ENCODE results near the gene CNDP1.
"Not testable (repeated sequence)": the region's sequence is repeated elsewhere in the genome, so short reads cannot be mapped to it uniquely, and the experiment has no call there.

The CNDP1 gene

DNA sequence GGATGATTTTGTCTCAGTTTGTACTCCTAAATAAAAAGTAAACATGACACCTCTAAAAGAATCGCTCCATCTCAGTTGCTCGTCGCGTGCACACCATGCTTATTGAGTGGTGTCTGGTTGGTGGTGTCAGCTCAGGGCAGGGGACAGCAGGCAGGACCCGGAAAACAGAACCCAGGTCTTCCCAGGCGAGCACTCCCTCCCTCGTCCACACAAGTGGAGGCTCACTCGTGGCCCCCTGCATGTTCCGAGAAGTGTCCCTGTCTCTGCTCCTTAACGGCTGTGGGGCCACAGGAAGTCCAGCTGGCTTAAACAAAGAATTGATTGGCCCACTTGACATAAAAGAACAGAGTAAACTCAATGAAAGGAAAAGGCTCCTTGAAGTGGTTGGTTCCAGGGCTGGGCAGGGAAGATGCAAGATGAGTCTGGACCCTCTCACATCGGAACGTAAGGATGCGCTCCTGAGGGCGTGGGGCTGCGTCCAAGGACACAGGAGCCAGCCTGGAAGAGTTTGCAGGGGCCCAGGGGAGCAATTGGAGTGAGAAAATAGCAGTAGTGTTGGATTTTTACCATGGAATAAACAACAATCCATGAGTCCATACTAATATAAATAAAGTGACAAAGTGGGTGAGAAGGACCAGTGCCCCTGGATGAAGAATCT, 13.1 kb upstream of the CNDP1 start:
- no peak for DNase-seq (ENCODE audit: low spot score)

GRCh38 chr18:74522635-74523548, 11.4 kb upstream of the CNDP1 start:
- DNase-seq (ENCODE audit: low spot score): no peak

GRCh38 chr18:74524097-74524496, 10.2 kb upstream of the CNDP1 start:
- DNase-seq (ENCODE audit: low spot score): no peak

DNA sequence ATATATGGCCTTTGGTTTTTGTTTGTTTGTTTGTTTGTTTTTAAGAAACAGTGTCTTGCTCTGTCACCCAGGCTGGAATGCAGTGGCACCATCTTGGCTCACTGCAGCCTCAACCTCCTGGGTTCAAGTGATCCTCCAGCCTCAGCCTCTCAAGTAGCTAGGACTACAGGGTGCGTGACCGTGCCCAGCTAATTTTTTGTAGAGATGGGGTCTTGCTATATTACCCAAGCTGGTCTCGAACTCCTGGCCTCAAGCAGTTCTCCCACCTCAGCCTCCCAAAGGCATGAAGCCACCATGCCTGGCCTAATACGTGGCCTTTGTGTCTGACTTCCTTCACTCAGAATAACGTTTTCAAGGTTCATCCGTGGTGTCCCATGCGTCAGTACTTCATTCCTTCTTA, 9.4 kb upstream of the CNDP1 start:
- DNase-seq (ENCODE audit: low spot score): not testable (repeated sequence)

- no peak for DNase-seq (ENCODE audit: low spot score)
These were observed 8.6 kb upstream of the CNDP1 start for GRCh38 chr18:74525741-74526140.

DNA sequence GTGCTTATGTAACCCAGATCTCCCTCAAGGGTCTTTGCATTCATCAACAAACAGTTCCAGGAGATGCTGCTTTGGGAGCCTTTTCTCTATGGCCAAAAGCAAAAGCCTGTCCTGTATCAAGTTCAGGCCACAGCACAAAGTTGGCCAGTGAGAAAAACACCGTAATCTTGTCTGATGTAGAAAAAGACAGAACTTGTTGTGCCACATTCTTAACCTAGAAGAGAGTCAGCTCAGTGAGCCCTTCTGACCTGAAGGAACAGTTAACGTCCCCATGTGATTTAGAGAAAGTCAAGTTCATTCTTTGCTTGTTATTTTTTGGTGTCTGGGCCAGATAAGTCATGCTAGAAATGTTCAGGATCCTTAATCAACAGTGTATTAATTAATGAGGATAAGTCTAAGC, 7.8 kb upstream of the CNDP1 start:
- DNase-seq (ENCODE audit: low spot score): no peak

DNA sequence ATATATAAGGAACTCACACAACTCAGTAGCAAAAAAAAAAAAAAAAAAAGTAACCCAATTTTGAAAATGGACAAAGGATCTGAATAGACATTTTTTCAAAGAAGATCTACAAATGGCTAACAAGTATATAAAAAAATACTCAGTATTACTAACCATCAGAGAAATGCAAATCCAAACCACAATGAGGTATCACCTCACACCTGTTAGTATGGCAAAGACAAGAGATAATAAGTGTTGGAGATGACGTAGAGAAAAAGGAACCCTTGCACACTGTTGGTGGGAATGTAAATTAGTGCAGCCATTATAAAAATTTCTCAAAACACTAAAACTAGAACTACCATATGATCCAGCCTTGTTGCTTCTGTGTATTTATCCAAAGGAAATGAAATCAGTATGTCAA, 5.8 kb upstream of the CNDP1 start:
- no peak for DNase-seq (ENCODE audit: low spot score)

GRCh38 chr18:74528913-74529312, 5.4 kb upstream of the CNDP1 start:
- DNase-seq (ENCODE audit: low spot score): no peak

DNA sequence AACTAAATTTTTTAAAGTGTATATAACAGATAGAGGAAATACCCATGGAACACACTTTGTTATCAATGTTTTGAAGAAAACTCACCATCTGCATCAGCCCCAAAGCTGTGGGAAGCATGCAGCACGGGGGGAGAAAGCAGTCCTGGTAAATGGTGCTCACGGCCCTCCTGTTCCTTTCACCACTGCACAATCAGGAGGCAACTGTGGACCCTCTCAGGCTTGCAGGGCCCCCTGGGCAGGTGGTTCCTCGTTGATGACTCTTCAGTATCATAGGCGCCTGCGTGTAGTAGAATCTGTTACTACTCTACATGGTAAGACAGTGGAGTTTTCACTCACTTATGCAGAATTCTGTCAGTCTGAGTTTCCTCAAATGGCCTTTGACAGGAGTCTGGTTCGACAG, 4.9 kb upstream of the CNDP1 start:
- DNase-seq (ENCODE audit: low spot score): no peak

DNA sequence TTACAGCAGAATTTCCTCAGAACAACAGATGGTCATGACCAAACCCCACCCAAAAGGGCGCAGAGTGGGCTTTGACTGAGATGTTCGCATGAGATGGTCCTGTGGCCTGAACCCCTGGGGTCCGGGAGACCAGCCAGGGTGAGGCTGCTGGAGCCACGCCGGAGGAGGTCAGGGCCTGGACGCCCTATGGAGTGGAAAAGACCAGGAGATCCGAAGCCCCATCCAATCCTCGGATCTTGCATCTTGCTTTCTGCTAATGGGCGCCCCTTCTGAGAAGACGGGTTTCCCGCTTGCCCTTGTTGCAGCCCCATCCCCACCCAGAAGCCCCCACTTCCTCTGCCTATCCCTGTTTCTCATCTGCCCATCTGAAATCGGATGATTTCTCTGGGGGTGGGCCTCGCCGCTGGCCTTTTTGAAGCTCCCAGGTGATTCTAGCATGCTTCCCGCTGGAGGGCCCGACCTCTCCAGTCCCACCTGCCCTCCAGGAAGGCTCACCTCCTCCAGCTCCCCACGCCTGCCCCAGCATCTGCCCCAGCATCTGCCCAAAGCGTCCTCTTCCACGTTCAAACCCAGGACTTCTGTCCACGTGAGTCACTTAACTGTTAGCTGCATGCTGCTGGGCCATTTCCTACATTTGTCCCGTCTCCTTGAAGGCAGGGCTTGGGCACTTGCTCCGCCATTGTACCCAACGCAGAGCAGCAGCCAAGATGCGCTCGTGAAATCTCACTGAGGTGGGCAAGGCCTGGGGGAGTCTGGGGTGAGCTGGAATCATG, 4.3 kb upstream of the CNDP1 start:
- no peak for DNase-seq (ENCODE audit: low spot score)

- DNase-seq (ENCODE audit: low spot score): no peak
These were observed 3.8 kb upstream of the CNDP1 start for GRCh38 chr18:74530584-74530862.

DNA sequence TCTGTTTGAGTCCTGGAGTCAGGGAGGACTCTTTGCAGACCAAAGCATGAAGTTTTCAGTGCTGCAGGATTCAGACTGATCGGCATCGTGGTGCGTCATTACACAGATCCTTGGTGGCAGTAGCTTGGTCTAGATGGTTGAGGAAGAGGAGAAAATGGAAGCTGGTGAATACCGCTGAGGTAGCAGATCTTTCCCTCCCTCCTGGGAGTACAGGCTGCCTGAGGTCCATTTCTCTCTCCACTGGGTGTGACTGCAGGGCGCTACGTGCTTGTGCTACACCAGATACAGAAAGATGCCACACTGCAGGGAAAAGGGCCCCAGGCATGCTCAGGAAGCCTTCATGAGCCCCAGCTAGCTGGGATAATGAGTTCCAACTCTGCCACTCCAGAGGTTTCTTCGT, 3.3 kb upstream of the CNDP1 start:
- DNase-seq (ENCODE audit: low spot score): no peak

DNA sequence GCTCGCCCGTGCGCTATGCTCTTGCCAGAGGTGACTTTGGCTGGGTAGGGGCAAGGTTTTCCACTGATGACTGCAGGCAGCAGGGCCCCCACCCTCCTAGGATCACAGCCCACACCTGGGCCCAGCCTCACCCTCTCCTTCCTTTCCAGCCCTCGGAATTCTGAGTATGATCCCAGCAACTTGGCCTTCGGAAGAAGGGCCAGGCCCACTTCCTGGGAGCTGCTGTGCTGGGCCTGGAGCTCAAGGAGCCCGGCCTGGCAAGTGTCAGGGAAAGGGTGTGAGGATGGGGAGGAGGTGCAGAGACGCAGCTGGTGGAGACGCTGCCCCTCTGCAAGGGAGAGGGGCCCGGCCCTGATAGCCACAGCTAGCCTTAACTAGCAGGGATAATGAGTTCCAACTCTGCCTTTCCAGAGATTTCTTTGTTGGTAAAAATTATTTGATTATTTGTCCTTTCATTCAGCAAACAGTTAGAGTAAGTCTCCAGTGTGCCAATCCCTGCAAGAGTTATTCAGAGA, 1.7 kb upstream of the CNDP1 start:
- no peak for DNase-seq (ENCODE audit: low spot score)

GRCh38 chr18:74533666-74534065, 634 bp upstream of the CNDP1 start:
- DNase-seq (ENCODE audit: low spot score): no peak

- DNase-seq (ENCODE audit: low spot score): no peak
These were observed 815 bp downstream of the CNDP1 start for GRCh38 chr18:74534981-74535649.

GRCh38 chr18:74539289-74539688, 5.0 kb downstream of the CNDP1 start:
- no peak for DNase-seq (ENCODE audit: low spot score)

DNA sequence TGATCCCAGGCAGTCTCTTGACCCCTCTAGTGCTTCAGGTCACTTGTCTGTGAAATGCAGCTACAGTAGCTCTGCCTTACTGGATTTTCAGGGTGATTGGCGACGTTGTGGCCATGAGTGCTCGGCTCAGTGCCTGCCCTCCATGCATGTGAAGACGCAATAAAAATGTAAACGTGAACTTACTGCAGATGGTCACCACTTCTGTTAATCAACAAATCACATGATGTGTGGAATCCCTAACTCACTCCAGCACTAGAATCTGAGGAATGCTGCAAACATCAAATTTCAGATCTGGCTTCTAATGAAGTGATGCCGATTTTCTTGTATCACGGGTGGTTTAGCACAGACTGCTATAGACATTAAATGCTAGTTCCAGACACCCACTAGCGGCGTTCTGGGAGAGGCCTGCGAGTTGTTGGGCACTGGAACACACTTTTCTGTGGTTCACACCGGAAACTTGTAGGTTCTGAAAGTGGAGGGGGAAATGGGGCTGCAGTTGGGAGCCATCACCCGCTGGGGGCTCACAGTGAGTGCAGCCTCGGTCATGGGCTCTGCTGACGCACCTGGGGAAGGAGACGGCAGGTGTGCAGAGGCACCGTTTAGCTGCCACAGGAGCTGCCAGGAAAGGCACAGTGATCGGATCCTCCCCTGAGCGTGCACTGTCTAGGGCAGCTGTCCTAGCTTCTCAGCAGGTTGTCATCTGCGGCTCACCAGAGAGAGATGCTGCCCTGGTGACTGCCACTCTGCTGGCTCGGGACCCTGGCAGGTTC, 6.5 kb downstream of the CNDP1 start:
- no peak for DNase-seq (ENCODE audit: low spot score)

DNA sequence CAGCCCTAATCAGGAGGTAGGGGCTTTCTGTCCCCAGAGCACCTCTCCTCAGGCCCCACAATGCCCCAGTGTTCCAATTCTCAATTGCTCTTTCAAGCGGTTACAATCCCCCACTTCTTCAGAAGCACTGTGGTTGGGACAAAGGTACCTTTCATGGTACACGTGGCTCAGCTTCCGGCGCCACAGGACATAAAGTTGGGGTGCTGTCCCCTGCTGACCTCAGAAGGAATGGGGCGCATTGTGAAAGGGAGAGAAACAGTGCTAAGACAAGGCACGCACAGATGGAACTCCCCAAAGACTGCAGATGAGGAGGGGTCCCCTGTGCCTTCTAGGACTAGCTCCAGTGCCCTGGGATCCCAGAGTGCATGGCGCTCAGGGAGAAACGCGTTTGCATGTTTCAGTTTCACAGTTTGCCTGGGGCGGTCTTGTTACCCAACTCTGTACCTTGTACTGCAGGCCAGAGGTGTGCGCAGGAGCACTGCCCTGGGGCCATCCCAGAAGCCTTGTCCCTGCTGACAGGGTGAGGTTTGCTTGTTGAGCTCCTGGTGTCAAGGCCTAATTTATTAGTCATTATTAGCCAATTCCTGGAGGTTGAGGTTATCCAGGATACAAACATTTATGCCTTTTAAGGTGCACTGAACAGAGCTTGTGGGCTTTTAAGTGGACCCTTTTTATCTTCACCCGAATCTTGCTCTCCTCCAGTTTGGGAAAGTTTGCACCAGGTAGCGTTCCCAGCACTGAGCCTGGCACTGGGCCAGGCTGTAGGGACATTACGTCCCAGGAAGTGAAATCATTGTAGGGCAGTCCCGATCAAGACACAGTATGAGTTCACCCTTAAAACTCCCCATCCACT, 7.6 kb downstream of the CNDP1 start:
- no peak for DNase-seq (ENCODE audit: low spot score)

DNA sequence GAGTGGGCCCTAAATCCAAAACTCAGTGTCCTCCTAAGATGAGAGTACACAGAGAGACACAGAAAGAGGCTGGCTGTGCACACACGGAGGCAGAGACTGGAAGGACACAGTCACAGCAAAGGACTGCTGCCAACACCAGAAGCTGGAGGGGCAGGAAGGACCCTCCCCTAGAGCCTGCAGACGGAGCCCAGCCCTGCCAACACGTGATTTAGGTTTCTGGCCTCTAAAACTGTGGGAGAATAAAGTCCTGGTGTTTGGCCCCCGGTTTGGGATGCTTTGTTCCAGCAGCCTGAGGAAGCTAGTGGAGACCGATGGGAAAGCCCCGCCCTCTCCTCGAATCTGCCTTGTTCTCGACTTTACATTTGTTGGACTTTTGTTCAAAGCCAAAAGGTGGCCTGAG, 10.6 kb downstream of the CNDP1 start:
- no peak for DNase-seq (ENCODE audit: low spot score)

DNA sequence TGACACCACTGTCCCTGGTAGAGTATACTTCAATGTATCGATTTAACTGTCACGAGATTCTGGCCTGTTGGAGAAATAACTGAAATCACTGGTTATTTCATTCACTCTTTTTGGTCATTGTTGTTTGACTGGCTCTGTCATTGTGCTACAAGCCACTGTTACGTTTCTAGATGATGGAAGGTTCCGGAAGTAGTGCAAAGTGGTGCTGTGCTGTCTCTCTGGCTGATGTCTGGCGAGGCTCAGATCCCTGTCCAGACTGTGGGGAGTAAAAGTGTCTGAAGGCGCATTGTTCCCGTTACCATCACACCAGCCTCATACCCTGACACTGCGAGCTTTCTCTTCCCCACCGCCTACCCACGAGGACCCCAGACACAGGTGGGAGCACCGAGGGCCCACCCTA, 11.7 kb downstream of the CNDP1 start:
- no peak for DNase-seq (ENCODE audit: low spot score)

All from ecto neural progenitor cell (in vitro differentiated cells).